Right ventricle myocardium inferior (tissue), 1 donor: Measurements from ENCODE around the gene PLXNA2. TPM values are rescaled to one million over a fixed set of nuclear protein-coding genes. Genes with fewer than 3 reads are reported as not detected.
A peak's percentile ranks its signal among the peaks of the same experiment; 100 is the strongest.

Experiments
- ATAC-seq: fragments of 200-7000 bp; cut with Tn5 transposase; one replicate; pipeline ENCODE4 v1.9.1; 2020; ENCODE audit warnings: mild to moderate bottlenecking, moderate library complexity
- DNase-seq: peaks from one replicate; pipeline ENCODE4 v3.0.0; 2021; ENCODE audit errors: missing footprints
- intact Hi-C: fragments of 100-400 bp; cut with DNase I; formaldehyde crosslinking; loops from one replicate; pipeline ENCODE4 v1.11.0; 2022
- total RNA-seq: library from RNA; stranded (reverse); fragmentation: NEBNext Ultra II Directional; extraction: Animal tissue kit (Norgen Biotek cat#: 25700); gene quantifications from one replicate; pipeline ENCODE4 v1.2.1, GENCODE V29; 2021
- donor health status: DM: no; HTN: yes; CAD: no; lungs with severe emphysema.

The PLXNA2 gene
- total RNA-seq, 1 donor from 2014 or later = 15.3 TPM

- DNase-seq (no peak), ATAC-seq (no peak)
- intact Hi-C loops = no loop called here
These were observed 189.2 kb downstream of the PLXNA2 start for GRCh38 chr1:208054911-208055379.

- DNase-seq = no peak
- intact Hi-C loops = no loop called here
- ATAC-seq = no peak
These were observed 189.7 kb downstream of the PLXNA2 start for GRCh38 chr1:208054485-208054884.

- ATAC-seq (no peak), DNase-seq (no peak)
- intact Hi-C loops = no loop called here
These were observed 190.5 kb downstream of the PLXNA2 start for GRCh38 chr1:208053661-208054060.

GRCh38 chr1:208052926-208053407 is 191.2 kb downstream of the PLXNA2 start:
- intact Hi-C loops = no loop called here
- no peak for DNase-seq

GRCh38 chr1:208052135-208052534 is 192.0 kb downstream of the PLXNA2 start:
- intact Hi-C loops = no loop called here
- no peak for ATAC-seq
- DNase-seq = no peak

More at GRCh38 chr1:208052926-208053407, 191.2 kb downstream of the PLXNA2 start:
- ATAC-seq = no peak

- intact Hi-C loops = no loop called here
- DNase-seq (no peak), ATAC-seq (no peak)
These were observed 192.5 kb downstream of the PLXNA2 start for GRCh38 chr1:208051651-208052050.

- intact Hi-C loops = no loop called here
- ATAC-seq (peak; percentile 22), DNase-seq (no peak)
These were observed 195.3 kb downstream of the PLXNA2 start for GRCh38 chr1:208048904-208049303.

- ATAC-seq (peak; percentile 73), DNase-seq (peak; percentile 81)
- intact Hi-C loops = no loop called here
These were observed 196.2 kb downstream of the PLXNA2 start for GRCh38 chr1:208047975-208048374.

- peak; percentile 89 for ATAC-seq
- intact Hi-C loops = no loop called here
These were observed 196.7 kb downstream of the PLXNA2 start for GRCh38 chr1:208047476-208047934.

GRCh38 chr1:208045463-208046260 is 198.5 kb downstream of the PLXNA2 start:
- intact Hi-C loops = no loop called here
- ATAC-seq (no peak), DNase-seq (no peak)

More at GRCh38 chr1:208047476-208047934, 196.7 kb downstream of the PLXNA2 start:
- DNase-seq = peak; percentile 89

GRCh38 chr1:208044589-208045462 is 199.4 kb downstream of the PLXNA2 start:
- ATAC-seq (no peak), DNase-seq (no peak)
- intact Hi-C loops = no loop called here

- DNase-seq = no peak
- intact Hi-C loops = no loop called here
- ATAC-seq = peak; percentile 12
These were observed 200.4 kb downstream of the PLXNA2 start for GRCh38 chr1:208043691-208044181.

- DNase-seq = no peak
- no peak for ATAC-seq
- intact Hi-C loops = no loop called here
These were observed 201.3 kb downstream of the PLXNA2 start for GRCh38 chr1:208042868-208043267.

GRCh38 chr1:208042041-208042615 is 202.1 kb downstream of the PLXNA2 start:
- ATAC-seq (no peak), DNase-seq (no peak)
- intact Hi-C loops = no loop called here

GRCh38 chr1:208041505-208041904 is 202.7 kb downstream of the PLXNA2 start:
- DNase-seq (no peak), ATAC-seq (no peak)
- intact Hi-C loops = no loop called here

GRCh38 chr1:208040821-208041297 is 203.3 kb downstream of the PLXNA2 start:
- ATAC-seq (no peak), DNase-seq (no peak)
- intact Hi-C loops = no loop called here

- intact Hi-C loops = loop anchor here (5.0 kb wide), 1 partner anchor 208 kb away; no protein-coding TSS in a partner anchor
- ATAC-seq (no peak), DNase-seq (no peak)
These were observed 204.4 kb downstream of the PLXNA2 start for GRCh38 chr1:208039536-208040332.

- DNase-seq (no peak), ATAC-seq (no peak)
- intact Hi-C loops = loop anchor here (5.0 kb wide), 1 partner anchor 209 kb away; no protein-coding TSS in a partner anchor
These were observed 205.9 kb downstream of the PLXNA2 start for GRCh38 chr1:208038303-208038702.
